Thyroid gland (tissue), 4 donors: Measurements from ENCODE around the gene HERPUD1. TPM values are rescaled to one million over a fixed set of nuclear protein-coding genes. Genes with fewer than 3 reads are reported as not detected.

ENCODE experiments used
- DNase-seq, 2 donors: peaks; one replicate each; pipeline ENCODE4 v3.0.0-alpha.2; 2019
- H3K27ac ChIP-seq, 3 donors: fragments of 200-600 bp; sonication (generic); 1 replicate in 2 of 3; 2 replicates in 1 of 3; pipeline ENCODE4 v1.5.1; 2016 to 2019; ENCODE audit warnings: mild to moderate bottlenecking in 1 of 3, moderate library complexity in 1 of 3
- H3K27me3 ChIP-seq: fragments of 200-600 bp; sonication (generic); one replicate; pipeline ENCODE4 v1.5.1; 2019
- H3K36me3 ChIP-seq, 2 donors: fragments of 200-600 bp; sonication (generic); one replicate each; pipeline ENCODE4 v1.5.1; 2016 to 2019
- H3K4me1 ChIP-seq, 2 donors: fragments of 200-600 bp; sonication (generic); one replicate each; pipeline ENCODE4 v1.5.1; 2017 to 2019
- H3K4me3 ChIP-seq, 3 donors: fragments of 200-600 bp; sonication (generic); replicated peaks in 1 of 3; 1 replicate in 2 of 3; 2 replicates in 1 of 3; pipeline ENCODE4 v1.5.1; 2016; ENCODE audit warnings: mild to moderate bottlenecking in 1 of 3
- H3K9me3 ChIP-seq: fragments of 200-600 bp; sonication (generic); one replicate; pipeline ENCODE4 v1.5.1; 2017
- CTCF ChIP-seq, 6 experiments: fragments of 200-600 bp in 3 of 6; fragments of 450-650 bp in 3 of 6; sonication (generic) in 3 of 6; IDR thresholded peaks; one replicate each; pipeline ENCODE4 v1.5.1; 2016 to 2019; ENCODE audit warnings: antibody characterized with exemption in 6 of 6, mild to moderate bottlenecking in 2 of 6, inconsistent platforms in 1 of 6, moderate library complexity in 1 of 6
- POLR2A ChIP-seq, 2 donors: fragments of 450-650 bp; IDR thresholded peaks; one replicate each; pipeline ENCODE4 v1.6.1; 2017; ENCODE audit warnings: antibody characterized with exemption in 2 of 2, mild to moderate bottlenecking in 2 of 2, moderate library complexity in 1 of 2
- WGBS, 2 donors: methylation state at CpG; one replicate each; pipeline ENCODE4 v1.1.5; 2017; 5-methylcytosine and 5-hydroxymethylcytosine counted together
- intact Hi-C: fragments of 100-400 bp; cut with DNase I; formaldehyde crosslinking; loops from one replicate; pipeline ENCODE4 v1.15.1; 2023
- total RNA-seq, 4 donors: library from RNA; depleted of rRNA; stranded (reverse); fragments of >200 nt; gene quantifications; one replicate each; pipeline ENCODE4 v1.2.3, GENCODE V29; 2016

The HERPUD1 gene
- total RNA-seq, 4 donors from 2014 or later = 212 to 659 (median 321) TPM

DNA sequence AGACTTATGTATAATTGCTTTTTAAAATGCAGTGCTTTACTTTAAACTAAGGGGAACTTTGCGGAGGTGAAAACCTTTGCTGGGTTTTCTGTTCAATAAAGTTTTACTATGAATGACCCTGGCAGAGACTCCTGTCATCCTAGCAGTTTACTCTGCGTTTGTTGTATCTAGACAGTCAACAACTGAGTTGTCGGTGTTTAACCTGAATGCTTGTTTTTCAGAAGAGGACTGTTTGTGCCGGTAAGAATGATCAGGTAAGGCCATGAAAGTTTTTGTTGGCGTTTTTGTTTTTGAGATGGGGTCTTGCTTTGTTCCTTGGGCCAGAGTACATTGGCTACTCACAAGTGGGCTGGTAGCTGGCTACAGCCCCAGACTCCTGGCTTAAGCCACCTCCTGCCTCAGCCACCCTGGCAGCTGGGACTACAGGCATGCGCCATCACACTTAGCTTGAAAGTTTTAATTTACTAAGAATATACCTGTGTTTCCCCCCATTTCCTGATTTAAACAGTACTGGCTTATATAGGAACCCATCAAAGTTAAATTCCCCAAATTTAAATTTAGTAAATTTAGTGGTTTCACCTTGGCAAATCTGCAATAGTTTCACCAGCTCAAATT lies 11.9 kb downstream of the HERPUD1 start:
- Histone ChIP-seq H3K4me1 (no peaks in the 10 kb centered on the region), H3K27ac (no peak overlapping the region), H3K4me3 (no peak overlapping the region), H3K9me3 (no peaks in the 10 kb centered on the region), H3K27me3 (no peaks in the 10 kb centered on the region), H3K36me3 (peaks cover 70 to 80% of the 10 kb centered on the region in 2 donors)
- intact Hi-C loops = no loop called here
- WGBS, 2 donors = 85 to 88% methylated on average over 6 of the region's 6 CpGs
- TF ChIP-seq CTCF (IDR thresholded peaks at IDR 0.05) = no peak
- TF ChIP-seq POLR2A (IDR thresholded peaks at IDR 0.05) = no peak
- DNase-seq = no peak

DNA sequence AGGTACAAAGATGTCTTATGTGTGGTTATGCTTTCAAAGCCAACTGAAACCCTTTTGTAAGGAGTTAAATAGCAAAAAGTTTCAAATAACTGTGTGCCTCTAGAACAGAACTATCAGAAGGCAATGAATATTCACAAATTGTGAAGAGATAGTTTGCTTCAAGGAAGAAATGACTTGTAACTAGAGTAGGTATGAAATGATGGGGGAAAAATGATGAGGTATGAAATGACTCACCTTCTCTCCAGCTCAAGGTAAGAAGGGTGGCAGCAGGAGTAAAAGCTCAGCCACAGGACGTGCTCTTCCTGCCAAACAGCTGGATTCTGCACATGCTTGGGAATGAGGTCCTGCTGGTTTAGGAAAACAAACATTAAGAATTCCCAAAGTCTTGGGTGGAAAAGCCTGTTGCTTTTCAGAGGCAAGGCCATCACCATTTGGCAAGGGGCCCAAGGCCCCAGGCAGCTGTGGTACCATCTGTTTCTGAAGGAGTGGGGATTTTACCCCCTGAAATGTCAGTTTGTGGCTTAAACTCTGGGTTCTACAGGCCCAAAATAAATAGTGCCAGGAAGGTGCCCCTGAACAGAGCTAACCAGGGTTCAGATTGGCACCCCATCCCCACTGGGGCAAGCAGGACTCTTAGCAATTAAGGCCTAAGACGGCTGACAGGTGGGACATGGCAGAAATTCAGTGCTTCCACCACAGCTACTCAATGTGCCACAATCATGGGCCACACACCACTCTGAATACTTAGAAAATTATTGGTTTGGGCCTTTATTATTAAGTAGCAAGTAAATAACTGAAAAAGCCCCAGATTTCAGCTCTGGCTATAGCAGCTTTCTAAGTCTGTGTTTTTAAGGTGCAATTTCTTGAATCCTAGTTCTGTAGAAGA lies 13.3 kb downstream of the HERPUD1 start:
- DNase-seq = no peak
- Histone ChIP-seq H3K27me3 (no peaks in the 10 kb centered on the region), H3K27ac (no peak overlapping the region), H3K4me3 (no peak overlapping the region), H3K9me3 (no peaks in the 10 kb centered on the region), H3K4me1 (no peaks in the 10 kb centered on the region), H3K36me3 (peaks cover 57 to 67% of the 10 kb centered on the region in 2 donors)
- WGBS, 2 donors = 83 to 89% methylated on average over 2 of the region's 2 CpGs
- intact Hi-C loops = no loop called here
- no peak for TF ChIP-seq POLR2A (IDR thresholded peaks at IDR 0.05)
- no peak for TF ChIP-seq CTCF (IDR thresholded peaks at IDR 0.05)

DNA sequence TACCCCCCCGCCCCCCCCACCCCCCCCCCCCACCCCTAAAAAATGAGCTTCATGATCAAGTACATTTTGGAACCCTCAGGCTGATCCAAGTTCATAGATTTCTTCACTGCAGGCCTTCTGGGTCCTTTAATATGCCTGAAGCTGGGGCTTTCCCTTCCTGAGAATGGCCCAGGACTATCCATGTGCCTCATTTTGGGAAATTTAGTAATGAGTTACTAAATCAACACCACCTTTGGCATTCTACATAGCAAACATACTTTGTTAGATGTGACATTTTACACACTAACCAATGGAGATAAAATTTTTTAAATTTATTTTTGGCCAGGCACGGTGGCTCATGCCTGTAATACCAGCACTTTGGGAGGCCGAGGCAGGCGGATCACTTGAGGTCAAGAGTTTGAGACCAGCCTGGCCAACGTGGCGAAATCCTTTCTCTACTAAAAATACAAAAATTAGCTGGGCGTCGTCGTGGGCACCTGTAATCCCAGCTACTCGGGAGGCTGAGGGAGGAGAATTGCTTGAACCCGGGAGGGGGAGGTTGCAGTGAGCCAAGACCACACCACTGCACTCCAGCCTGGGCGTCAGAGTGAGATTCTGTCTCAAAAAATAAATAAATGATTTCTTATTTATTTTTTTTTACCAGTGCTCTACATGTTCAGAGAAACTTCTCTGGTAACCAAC lies 14.0 kb downstream of the HERPUD1 start:
- TF ChIP-seq POLR2A (IDR thresholded peaks at IDR 0.05) (no peak), CTCF (IDR thresholded peaks at IDR 0.05) (no peak)
- no peaks in the 10 kb centered on the region for H3K9me3 ChIP-seq
- peaks cover 49 to 59% of the 10 kb centered on the region in 2 donors for H3K36me3 ChIP-seq
- H3K27me3 ChIP-seq = no peaks in the 10 kb centered on the region
- intact Hi-C loops = no loop called here
- WGBS, 2 donors = 81 to 85% methylated on average over 12 of the region's 12 CpGs
- H3K4me3 ChIP-seq = no peak overlapping the region
- no peak overlapping the region for H3K27ac ChIP-seq
- H3K4me1 ChIP-seq = no peaks in the 10 kb centered on the region
- DNase-seq = no peak

DNA sequence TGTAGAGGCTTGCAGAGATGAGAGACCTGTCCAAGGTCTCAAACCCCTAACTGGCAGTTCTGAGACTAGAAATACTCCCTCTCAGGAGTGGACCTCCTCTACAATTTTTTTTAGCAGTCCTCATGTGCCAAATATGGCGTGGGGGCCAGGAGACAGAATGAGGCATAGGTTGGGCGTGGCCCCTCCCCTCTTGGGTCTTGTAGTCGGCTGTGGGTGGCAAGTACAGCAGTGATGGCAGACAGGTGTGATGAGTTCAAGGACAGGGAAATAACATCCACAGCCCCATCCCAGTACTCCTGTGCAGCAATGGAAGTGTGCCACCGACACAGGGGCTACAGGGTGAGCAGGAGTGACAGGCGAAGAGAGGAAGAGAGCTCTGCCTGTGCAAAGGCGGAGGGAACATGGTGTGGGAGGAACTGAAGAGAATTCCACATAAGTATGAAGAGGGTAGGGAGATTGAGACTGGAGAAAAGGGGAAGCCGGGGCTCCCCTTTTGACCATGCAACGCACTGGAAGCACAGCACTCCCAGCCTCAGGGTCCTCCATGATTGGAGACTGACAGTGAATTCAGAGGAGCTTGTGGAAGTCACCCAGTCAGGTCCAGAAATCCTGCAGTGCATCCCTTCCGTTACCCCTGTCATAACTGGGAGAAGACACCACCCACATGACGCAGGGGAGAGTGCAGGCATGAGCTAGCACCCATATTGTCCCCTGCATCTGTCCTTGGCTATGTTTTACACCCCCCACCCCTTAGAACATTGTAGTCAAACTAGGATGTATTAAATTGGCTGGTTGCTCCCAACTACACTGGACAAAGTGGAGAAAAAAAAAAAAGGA lies 15.0 kb downstream of the HERPUD1 start:
- 86 to 91% methylated on average over 10 of the region's 10 CpGs for WGBS, 2 donors
- DNase-seq = no peak
- TF ChIP-seq POLR2A (IDR thresholded peaks at IDR 0.05) (no peak), CTCF (IDR thresholded peaks at IDR 0.05) (no peak)
- no peak overlapping the region for H3K27ac ChIP-seq
- intact Hi-C loops = no loop called here
- peaks cover 39 to 49% of the 10 kb centered on the region in 2 donors for H3K36me3 ChIP-seq
- no peaks in the 10 kb centered on the region for H3K27me3 ChIP-seq
- H3K4me3 ChIP-seq = no peak overlapping the region
- no peaks in the 10 kb centered on the region for H3K9me3 ChIP-seq
- H3K4me1 ChIP-seq = no peaks in the 10 kb centered on the region
